HG03342 (cell line): ENCODE data around the gene TRIM54.
"Not testable (repeated sequence)": the region's sequence is repeated elsewhere in the genome, so short reads cannot be mapped to it uniquely, and the experiment has no call there.

Experiments
- ATAC-seq: cut with Tn5 transposase; IDR thresholded peaks from one replicate; pipeline ENCODE4 v1.9.1; 2021; ENCODE audit warnings: mild to moderate bottlenecking, moderate library complexity; ENCODE audit not compliant: unreplicated experiment

TRIM54 gene

GRCh38 chr2:27256855-27257454, 25.3 kb upstream of the TRIM54 start:
- ATAC-seq = no peak

DNA sequence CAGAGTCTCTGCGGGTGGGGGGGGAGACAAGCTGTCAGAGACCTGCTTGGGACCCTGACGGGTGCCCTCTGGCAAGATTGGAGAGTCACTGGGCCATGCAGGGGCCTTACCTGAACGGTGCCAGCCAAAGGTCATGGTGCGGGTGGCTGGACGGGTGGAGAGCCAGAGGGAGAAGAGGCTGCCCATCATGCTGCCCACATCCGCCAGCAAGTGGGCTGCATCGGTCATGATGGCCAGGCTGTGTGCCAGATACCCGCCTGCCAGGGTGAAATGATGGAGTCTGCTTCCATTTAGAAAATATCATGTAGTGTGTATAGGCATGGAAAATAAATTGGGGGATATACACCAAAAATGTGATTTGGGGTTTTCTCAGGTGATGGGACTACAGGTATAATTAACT, 24.2 kb upstream of the TRIM54 start:
- ATAC-seq = no peak

DNA sequence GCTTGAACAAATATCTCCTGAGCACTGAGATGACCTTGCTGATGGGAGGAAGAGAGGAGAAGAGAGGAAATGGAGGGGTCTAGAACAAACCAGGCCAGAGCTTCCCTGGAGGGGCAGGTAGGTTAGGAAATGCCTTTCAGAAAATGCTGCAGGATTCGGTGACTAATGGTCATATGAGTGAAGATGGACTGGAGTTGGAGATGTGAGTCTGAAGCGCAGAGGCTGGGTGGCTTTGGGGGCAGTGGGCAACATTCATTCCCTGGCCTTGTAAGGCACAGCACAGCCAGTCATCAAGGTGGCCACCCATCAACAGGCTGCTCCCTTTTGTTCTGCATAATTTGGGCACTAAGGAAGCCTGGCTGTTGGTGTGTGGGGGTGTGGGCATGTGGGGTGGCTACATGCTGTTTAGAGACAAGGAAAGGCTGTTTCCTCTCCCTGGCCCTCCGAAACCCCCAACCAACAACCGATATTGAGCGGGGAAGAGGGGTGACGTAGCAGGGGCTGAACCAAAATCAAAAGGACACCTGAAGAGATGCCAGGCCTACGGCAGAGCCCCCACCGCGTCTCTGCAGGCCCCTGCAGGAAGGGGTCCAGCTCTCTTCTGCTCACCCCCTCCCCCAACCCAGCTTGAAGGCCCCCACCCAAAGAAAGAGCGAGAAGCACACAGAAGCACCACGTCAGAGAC, 20.8 kb upstream of the TRIM54 start:
- ATAC-seq = no peak

DNA sequence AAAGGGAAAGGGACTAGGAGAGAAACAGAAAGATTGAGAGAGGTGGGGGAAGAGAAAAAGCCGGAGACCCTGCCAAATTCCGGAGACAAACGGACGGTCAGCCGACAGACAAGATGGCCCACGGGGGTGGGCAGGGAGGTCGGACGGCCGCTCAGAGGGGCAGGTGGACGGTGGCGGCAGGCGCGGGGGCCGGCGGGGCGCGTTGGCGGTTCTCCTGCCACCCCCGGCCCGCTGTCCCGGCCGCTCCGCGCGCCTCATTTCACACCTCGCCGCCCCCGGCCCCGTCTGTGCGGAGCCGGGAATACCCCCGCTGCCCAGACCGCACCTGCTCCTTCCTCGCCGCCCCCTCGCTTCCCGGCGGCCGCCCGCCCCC, 20.3 kb upstream of the TRIM54 start:
- ATAC-seq = no peak

GRCh38 chr2:27262379-27263286, 19.6 kb upstream of the TRIM54 start, which contains the start of gene SLC30A3:
Gene SLC30A3, minus strand, starts transcription at chr2:27263047. Its CDS starts 141 bp downstream, at chr2:27262906.
- ATAC-seq = no peak

DNA sequence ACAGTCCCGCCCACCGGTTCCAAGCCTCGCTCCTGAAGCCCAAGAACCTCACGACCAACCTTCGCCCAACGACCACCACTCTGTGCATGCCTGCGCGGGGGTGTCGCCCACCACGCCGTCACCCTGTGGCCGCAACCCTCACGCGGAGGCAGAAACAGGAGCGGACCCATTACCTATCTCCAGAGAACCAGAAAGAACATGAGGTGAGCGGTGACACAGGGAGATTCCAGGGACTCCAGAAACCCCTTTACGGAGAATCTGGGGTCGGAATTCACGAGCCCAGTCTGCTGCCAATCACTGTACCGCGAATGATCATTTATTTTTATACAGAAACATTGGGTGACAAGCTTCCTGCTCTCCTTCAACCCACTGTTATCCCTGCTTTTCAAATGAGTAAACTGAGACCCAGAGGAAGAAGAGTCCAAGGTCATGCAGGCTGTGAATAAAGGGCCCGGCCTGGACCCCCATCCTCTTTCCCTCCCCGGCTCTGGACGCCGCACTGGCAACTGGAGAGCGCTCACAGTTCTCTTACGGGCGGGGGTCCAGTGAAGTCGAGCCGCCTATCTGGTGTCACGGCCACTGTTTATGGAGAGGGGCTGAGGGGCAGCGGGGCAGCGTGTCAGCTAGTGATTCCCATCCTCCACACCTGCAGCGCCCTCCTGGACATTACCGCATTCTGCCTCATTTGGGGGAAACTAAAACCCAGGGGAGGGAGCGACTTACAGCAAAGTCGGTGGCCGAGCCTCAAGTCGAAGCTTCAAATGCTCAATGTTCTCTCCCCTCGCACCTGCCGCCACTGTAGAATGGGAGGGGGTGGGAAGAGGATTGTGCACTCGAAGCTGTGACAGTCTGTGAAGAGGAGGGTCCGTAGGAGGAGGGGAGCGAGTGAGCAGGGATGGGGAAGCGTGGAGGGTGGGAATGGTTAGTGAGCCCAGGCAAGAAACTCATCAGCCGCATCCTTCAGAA, 18.7 kb upstream of the TRIM54 start:
- ATAC-seq = no peak

- no peak for ATAC-seq
Observed at GRCh38 chr2:27264253-27264752, 17.9 kb upstream of the TRIM54 start.

GRCh38 chr2:27264753-27265535, 17.3 kb upstream of the TRIM54 start:
- ATAC-seq = no peak

GRCh38 chr2:27265536-27265870, 16.7 kb upstream of the TRIM54 start:
- ATAC-seq = no peak

DNA sequence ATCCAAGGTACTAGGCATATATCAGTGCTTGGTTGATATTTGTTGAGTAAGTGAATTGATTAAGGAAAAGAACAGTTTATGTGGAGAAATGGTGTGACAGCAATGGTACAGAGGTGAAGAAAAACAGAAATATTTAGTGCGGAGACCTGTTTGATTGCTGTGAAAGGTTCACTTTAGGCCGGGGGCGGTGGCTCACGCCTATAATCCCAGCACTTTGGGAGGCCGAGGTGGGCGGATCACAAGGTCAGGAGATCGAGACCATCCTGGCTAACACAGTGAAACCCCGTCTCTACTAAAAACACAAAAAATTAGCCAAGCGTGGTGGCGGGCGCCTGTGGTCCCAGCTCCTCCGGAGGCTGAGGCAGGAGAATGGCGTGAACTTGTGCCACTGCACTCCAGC, 13.9 kb upstream of the TRIM54 start:
- not testable (repeated sequence) for ATAC-seq

DNA sequence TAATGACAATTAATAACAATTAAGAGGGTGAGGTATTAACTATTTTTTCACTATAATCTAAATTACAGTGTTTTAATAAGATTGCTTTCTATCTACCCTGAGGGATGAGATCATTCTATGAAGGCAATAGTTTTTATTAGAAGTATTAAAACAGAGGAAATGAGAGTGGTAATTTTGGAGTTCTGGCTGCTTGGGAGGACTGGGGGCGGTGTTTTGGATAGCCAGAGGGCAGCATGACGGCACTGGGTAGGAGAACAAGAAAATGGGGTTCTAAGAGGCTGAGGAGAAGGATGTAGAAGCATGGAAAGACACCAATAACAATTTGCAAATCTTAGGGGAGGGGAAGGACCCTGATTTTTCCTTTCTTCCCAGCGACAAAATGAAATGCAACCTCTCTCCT, 12.1 kb upstream of the TRIM54 start:
- ATAC-seq = no peak

- ATAC-seq = no peak
Observed at GRCh38 chr2:27270670-27271069, 11.6 kb upstream of the TRIM54 start.

- ATAC-seq = no peak
Observed at GRCh38 chr2:27271631-27272340, 10.4 kb upstream of the TRIM54 start.

- not testable (repeated sequence) for ATAC-seq
Observed at GRCh38 chr2:27272537-27273522, 9.4 kb upstream of the TRIM54 start.

DNA sequence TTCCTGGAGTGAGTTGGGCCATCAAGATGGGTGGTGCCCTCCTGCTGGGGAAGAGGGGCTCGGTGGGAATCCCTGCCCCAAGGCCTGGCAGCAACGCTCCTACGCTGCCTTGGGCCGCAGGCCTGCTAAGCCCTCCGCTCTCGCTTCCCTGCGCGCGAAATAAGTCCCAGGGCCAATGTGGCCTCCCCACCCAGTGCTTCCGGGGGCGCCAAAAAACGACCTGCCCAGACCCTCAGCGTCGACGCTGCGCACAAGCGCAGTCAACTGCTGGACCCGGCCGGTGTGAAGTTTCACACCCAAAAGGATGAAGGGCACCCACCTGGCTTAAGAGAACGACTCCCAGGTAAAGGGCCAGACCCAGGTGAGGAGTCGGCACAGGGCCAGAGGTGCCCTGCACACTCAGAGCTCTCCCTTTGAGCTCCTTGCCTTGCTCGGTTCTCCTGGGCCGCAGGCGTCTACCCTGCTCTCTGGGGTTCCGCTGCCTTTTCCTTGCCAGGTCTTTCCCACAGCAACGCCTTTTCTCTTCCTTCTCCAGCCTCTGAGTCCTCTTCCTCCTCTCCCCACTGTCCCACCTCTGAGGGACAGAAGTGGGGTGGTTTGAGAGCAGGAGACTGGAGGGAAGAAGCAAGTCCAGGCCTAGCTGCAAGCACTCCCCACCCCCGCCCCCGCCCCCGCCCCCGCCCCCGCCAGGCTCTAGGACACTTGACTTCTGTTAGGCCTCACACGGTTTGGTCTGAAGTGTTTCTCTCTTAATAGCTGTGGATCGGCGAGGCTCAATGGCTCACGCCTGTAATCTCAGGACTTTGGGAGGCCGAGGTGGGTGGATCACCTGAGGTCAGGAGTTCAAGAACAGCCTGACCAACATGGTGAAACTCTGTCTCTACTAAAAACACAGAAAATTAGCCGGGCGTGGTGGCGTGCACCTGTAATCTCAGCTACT, 6.7 kb upstream of the TRIM54 start, which contains the start of gene DNAJC5G:
Gene DNAJC5G, plus strand, starts transcription at position 223 of the 940 bp plus-strand sequence. CDS start 1,296 bp downstream, outside the sequence.
- no peak for ATAC-seq

DNA sequence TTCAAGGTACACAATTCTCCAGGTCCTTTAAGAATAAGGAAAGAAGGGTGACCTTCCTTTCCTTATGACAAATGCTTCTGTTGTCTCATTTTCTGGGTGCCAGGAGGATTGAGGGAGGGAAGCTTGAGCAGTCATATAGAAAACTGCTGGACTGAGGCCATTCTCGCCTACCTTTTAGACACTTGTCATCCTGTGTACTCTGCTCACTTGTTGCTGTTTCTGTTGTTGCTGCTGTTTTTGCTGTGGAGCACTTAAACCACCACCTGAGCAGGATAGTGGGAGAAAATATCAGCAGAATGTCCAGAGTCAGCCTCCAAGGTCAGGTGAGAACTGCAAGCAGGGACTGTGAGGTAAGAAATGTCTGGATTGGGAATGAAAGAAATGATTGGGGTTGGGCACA, 4.2 kb upstream of the TRIM54 start:
- ATAC-seq = no peak

GRCh38 chr2:27280826-27281225, 1.4 kb upstream of the TRIM54 start:
- ATAC-seq = no peak
